ENCODE measurements around the gene IDNK. TPM values are rescaled to one million over a fixed set of nuclear protein-coding genes. Genes with fewer than 3 reads are reported as not detected.
"Not testable (repeated sequence)": the region's sequence is repeated elsewhere in the genome, so short reads cannot be mapped to it uniquely, and the experiment has no call there.

The IDNK gene
- 2.7 TPM for polyA plus RNA-seq (2013, experiment 1 of 2; ENCODE audit: insufficient read length)
- 3.1 TPM for polyA plus RNA-seq (2013, experiment 2 of 2; ENCODE audit: insufficient read length)

DNA sequence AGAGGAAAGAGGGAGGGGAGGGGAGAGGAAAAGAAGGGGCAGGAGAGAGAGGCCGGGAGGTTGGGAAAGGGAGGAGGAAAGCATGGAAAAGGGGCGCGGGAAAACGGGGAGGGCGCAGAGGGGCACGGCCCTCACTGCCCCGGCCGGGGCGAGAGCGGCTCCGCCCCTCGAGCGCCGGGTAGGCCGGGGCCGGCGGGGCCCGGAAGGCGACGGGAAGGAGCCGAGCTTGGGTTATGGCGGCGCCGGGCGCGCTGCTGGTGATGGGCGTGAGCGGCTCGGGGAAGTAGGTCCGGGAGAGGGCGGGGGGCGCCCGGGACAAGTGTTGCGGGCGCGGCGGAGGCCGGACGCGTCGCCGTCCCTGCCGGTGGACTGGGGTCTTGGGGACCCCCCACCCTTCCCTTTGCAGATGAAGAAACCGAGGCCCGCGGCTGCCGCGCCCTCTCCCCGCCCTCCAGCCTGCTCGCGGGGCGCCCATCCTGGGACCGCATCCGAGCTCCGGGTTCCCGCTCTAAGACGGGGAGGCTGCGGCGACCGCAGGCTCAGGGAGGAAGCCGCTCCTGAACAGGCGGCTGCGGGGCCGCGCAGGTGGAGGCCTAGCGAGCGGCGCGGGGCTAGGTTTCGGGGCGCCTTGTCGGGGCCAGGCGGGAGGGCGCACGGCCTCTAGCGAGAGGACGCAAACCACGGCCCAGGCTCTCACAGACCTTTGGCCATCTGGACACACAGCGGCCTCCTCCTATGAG is at the start of gene IDNK:
Gene IDNK (plus strand): TSS at position 205 of the 740 bp plus-strand sequence. CDS start 29 bp downstream, at position 234.
- peak; percentile 46 for DNase-seq

DNA sequence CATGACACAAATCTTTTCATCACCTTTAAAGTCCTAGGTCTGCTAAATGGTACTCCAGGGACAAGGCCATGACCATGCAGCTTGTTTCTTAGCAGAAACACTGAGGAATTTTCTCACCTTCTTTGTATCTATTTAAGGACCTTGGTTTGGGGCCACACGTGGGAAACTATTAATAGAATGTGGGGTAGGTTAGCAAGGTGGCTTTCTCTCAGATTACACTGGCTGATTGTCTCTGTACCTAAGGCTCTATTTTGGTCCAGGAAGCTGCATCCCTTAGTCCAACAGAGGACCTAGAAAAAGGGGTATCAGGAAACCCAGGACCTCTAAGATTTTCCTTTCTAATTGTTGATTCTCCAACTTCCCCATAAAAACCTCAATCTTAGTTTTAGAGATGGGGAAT is 48.5 kb upstream of the IDNK start:
- DNase-seq: no peak

DNA sequence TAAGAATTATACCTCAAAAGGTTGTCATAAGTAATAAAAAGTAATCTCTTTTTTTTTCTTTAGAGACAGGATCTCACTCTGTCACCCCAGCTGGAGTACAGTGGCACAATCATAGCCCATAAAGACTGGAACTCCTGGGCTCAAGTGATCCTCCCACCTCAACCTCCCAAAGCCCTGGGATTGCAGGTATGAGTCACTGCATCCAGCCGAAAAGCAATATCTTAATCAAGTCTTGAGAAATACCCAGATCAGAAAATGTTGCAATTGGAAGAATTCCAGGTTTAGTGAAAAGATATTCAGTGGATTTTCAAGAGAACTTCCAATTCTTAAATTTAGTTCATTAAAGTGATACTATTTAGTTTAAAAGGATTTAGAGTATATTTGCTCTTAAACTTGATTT is 40.9 kb upstream of the IDNK start:
- peak; percentile 42 for DNase-seq

- DNase-seq: peak; percentile 59
Observed at GRCh38 chr9:83583151-83584014, 39.6 kb upstream of the IDNK start.

- no peak for DNase-seq
Observed at GRCh38 chr9:83584995-83585394, 37.9 kb upstream of the IDNK start.

DNA sequence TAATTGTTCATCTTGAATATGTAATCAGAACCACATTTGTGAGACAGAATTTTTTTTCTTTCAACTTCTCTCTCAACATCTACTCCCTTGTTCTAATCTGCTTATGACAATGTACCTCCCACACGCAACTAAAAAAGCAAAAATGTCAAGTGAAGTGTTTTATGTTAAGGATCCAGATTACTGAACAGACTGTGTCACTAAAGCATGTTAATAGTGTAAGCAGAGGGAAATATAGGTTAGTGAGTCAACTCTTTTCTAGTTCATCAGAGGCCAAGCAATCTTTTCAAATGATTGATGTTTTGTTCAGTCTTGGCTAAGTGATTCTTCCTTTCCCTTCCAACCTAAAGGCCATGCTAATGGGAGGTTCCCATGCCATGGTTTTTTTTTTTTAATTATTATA is 34.7 kb upstream of the IDNK start:
- peak; percentile 65 for DNase-seq

- peak; percentile 33 for DNase-seq
Observed at GRCh38 chr9:83596899-83597504, 25.9 kb upstream of the IDNK start.

DNA sequence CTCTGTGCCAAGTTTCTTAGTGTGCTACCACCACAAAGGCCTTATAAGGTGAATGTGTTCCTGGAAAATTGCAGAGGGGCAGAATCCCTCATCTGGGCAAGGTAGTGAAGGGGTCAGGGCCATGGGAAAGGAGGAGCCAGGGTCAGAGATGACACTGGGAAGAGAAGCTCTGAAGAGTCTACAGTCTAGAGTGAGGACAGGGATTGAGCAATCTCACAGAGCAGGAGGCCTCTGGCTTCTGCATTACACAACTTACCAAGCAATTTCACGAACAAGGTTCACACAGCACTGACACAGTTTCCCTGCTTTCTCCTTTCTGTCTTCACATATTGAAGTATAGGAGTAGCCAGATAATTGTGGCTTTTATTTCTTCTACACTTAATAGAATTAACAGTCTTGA is 24.5 kb upstream of the IDNK start:
- peak; percentile 26 for DNase-seq

- peak; percentile 49 for DNase-seq
Observed at GRCh38 chr9:83599071-83599470, 23.9 kb upstream of the IDNK start.

DNA sequence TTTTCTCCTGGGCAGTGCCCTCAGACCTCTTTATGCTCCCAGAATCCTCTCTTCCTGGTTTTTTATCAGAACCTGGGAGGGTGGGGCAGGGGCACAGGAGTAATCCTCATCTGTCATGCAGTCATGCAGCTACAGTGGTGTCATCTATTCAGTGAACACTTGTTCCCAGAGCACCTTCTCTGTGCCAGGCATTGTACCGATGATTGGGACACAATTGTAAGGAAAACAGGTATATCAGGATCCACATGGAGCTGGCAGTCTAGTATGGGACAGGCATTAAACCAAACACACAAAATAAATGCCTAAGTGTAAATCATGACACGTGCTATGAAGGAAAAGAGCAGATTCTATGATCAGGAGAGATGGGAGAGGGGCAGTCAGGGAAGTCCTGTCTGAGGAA is 21.5 kb upstream of the IDNK start:
- DNase-seq: no peak

- not testable (repeated sequence) for DNase-seq
Observed at GRCh38 chr9:83607620-83608019, 15.3 kb upstream of the IDNK start.

DNA sequence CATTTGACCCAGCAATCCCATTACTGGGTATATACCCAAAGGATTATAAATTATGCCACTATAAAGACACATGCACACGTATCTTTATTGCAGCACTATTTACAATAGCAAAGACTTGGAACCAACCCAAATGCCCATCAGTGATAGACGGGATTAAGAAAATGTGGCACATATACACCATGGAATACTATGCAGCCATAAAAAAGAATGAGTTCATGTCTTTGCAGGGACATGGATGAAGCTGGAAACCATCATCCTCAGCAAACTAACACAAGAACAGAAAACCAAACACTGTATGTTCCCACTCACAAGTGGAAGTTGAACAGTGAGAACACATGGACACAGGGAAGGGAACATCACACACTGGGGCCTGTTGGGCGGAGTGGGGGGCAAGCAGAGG is 9.6 kb upstream of the IDNK start:
- DNase-seq: not testable (repeated sequence)

DNA sequence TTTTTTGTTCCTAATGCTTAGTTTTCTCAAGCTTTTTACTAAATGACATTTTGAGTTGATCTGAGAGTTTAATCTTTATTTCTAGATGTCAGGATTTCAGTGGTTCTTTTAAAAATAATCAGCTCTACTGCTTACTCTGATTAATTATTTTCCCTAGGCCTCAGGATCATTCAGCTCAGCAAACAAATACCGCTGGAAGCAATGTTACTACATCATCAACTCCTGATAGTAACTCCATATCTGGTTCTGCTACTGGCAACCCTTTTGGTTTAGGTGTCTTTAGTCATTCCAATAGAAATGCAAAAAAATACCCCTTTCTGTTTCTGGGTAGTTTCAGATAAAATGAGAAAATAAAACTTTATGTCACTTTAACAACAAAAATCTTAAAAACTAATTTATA is 5.6 kb upstream of the IDNK start:
- DNase-seq: no peak

GRCh38 chr9:83620841-83621636 is 1.9 kb upstream of the IDNK start:
- DNase-seq: peak; percentile 25

DNA sequence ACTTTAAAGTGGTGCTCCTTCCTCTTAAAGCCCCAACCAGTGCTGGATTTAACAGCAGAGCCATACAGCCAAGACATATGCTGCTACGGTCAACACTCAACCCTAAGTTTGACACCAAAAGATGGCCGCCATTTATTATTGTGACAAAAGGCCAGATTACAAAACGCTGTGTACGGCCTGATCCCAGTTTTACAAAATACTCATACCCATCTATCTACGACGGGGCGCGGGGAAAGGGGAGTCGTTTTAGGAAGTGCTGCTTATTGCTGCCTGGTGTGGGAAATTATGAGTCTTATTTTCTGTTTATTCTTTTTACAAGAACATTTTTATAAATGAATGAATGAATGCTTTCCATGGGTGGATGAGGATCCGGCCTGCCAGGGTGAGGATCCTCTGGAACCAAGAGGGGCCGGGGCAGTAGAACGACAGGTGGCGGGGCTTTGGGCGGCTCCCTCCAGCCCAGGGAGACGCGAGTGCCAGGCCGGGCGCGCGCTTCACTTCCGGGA is 457 bp upstream of the IDNK start:
- no peak for DNase-seq

GRCh38 chr9:83623679-83624076 is 735 bp downstream of the IDNK start:
- no peak for DNase-seq

- no peak for DNase-seq
Observed at GRCh38 chr9:83625178-83625577, 2.2 kb downstream of the IDNK start.

DNA sequence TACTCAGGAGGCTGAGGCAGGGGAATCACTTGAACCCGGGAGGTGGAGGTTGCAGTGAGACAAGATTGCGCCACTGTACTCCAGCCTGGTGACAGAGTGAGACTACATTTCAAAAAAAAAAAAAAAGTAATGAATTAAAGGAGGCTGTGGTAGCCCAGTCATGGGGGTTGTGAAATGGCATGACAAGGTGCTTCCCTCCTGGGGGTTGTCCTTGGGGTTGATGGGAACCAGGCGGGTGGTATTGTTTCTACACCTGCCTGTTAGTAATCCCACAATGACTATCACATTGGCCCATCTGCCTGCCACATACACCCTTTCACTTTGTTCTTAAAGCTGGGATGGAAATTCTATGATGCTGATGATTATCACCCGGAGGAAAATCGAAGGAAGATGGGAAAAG is 5.6 kb downstream of the IDNK start:
- DNase-seq: no peak

DNA sequence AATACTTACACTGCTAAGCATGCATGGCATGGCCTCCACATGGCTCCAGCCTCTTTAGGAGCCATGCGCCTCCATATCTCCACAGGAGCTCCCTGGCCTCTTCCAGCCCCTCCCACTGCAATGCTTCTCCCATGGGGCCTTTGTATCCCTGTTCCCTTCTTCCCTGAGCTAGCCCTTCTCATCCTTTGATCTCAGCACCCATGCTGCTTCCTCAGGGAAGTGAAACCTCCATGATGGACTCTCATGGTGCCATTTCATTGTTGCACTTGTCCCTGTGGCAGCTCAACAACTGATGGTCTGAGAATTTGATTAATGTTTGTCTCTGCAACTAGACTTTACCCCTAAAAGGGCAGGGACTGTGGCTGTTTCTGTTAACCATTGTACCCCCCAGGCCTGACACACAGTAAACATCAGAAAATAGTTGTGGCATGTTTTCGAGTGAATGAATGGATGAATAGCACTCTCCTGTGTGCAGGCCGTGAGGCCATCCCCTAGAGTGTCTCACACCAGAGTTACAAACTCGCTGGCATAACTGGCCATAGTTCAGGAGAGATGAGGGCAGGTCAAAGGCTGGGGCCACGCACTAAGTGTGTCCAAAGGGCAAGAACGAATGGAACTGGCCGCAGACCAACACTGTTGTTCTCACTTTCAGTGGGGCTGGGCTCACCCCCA is 6.6 kb downstream of the IDNK start:
- DNase-seq: no peak

GRCh38 chr9:83630938-83631457 is 8.1 kb downstream of the IDNK start:
- DNase-seq: no peak

DNA sequence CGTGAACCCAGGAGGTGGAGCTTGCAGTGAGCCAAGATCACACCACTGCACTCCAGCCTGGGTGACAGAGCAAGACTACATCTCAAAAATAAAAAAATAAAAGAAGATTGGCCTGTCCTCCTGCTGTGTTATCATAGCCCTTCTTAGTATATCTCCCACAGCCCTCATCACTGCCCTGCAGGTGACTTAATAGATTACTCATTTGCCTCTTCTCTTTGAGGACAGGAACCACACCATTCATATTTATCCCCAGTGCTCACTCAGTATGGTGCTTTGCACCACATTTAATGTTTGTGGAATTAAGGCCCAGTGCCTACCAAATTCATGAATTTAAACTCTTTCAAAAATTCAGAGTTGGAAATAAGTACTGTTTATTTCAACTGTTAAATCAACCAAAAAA is 10.3 kb downstream of the IDNK start:
- DNase-seq: no peak
